ENCODE data around the gene ARHGAP11A. TPM values are rescaled to one million over a fixed set of nuclear protein-coding genes. Genes with fewer than 3 reads are reported as not detected.

The ARHGAP11A gene
- total RNA-seq, 1 donor from 2014 or later, result 95.7 TPM

DNA sequence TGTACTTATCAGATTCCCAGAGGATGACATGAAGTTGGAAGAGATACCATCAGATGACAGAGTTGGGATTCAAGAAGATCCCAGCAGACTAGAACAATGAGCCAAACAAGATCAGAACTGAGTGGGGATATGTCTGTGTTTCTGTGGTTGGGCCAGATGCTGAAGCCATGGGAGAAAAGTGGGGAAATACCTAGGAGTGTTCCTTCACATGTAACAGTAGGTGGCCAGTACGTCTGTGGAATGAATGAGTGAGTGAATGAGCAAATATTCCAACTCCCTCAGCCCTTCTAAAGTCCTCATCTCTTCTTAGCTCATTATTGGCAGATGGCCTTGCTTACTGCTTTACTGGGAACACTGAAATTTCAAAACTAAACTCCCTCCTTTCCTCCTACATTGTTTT lies 70.3 kb downstream of the ARHGAP11A start:
- H3K27me3 Mint-ChIP-seq, result no peaks in the 10 kb centered on the region
- no peak overlapping the region for H3K4me3 Mint-ChIP-seq
- H3K27ac Mint-ChIP-seq, result no peak overlapping the region
- H3K9me3 Mint-ChIP-seq, result no peaks in the 10 kb centered on the region
- intact Hi-C loops (cut with micrococcal nuclease), result no loop called here
- H3K4me1 Mint-ChIP-seq, result peaks cover 9% of the 10 kb centered on the region
- no peak for DNase-seq
- H3K36me3 Mint-ChIP-seq (ENCODE audit: low read depth), result peaks cover 8% of the 10 kb centered on the region

DNA sequence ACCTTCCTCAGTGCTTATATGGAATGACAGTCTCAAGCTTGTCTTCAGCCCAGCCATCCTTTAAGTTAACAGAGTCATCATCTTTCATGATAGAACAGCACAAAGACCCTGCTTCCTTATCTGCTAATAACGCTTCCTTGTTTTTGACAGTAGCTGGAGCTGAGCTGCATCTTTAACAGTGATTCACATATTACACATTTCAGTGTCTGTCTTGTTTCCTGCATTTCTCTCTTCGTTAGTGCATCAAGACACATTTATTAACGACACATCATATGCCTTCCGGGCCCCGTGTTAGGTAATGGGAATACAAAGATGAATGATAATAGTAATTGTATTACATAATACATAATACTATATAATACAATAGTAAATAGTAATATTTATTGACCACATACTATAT lies 72.3 kb downstream of the ARHGAP11A start:
- H3K4me1 Mint-ChIP-seq, result peaks cover 9% of the 10 kb centered on the region
- H3K27ac Mint-ChIP-seq, result no peak overlapping the region
- peaks cover 8% of the 10 kb centered on the region for H3K36me3 Mint-ChIP-seq (ENCODE audit: low read depth)

DNA sequence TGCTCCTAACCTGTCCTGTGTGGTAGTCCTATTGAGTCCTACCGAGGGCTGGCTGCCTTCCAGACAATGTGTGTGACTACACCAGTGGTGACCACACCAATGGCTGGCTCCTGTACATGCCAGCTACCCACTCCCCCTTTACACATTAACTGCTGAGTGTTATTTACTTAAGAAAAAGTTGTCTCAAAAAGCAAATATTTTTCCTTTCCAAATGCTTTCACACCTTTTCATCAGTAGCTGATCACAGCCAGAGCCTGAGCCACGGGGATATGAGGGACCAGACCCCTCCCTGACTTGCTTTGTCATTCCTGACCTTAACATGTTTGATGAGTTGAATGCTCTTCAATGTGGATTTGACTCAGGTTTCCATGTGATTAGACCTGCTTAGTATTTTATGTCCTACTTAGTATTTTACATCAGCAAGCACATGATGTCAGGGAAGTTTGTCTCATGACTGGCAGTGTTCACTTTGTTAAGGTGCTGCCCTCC lies 72.9 kb downstream of the ARHGAP11A start:
- no peaks in the 10 kb centered on the region for H3K9me3 Mint-ChIP-seq
- no peak overlapping the region for H3K27ac Mint-ChIP-seq
- no peak for DNase-seq
- intact Hi-C loops (cut with micrococcal nuclease), result no loop called here
- H3K36me3 Mint-ChIP-seq (ENCODE audit: low read depth), result peaks cover 8% of the 10 kb centered on the region
- no peak overlapping the region for H3K4me3 Mint-ChIP-seq
- no peaks in the 10 kb centered on the region for H3K27me3 Mint-ChIP-seq
- H3K4me1 Mint-ChIP-seq, result peaks cover 9% of the 10 kb centered on the region

More for the DNA sequence above, 72.3 kb downstream of the ARHGAP11A start:
- Mint-ChIP-seq H3K9me3 (no peaks in the 10 kb centered on the region), H3K4me3 (no peak overlapping the region), H3K27me3 (no peaks in the 10 kb centered on the region)
- no peak for DNase-seq
- intact Hi-C loops (cut with micrococcal nuclease), result no loop called here

Other genes with a start within 250 kb of the ARHGAP11A start
- gene GOLGA8K, start 212.2 kb upstream of the ARHGAP11A start, total RNA-seq, result 0.21 and 0.62 TPM in 2 replicates
- gene GOLGA8O, start 159.9 kb upstream of the ARHGAP11A start, total RNA-seq, result 1.5 and 2.2 TPM in 2 replicates
- 4.1 and 4.5 TPM in 2 replicates for gene GOLGA8N, start 22.0 kb upstream of the ARHGAP11A start, total RNA-seq
- 1.5 and 2.2 TPM in 2 replicates for gene SCG5, start 26.2 kb downstream of the ARHGAP11A start, total RNA-seq
- gene GREM1, start 102.5 kb downstream of the ARHGAP11A start, total RNA-seq, result not detected in 2 replicates